Prostate gland (tissue), 2 donors: ENCODE data around the gene FIBIN. TPM values are rescaled to one million over a fixed set of nuclear protein-coding genes. Genes with fewer than 3 reads are reported as not detected.

ENCODE experiments used
- DNase-seq: peaks from one replicate; pipeline ENCODE4 v3.0.0-alpha.2; 2019; ENCODE audit warnings: low spot score
- H3K27ac ChIP-seq, 2 donors: fragments of 200-600 bp; sonication (generic); 2 replicates each; pipeline ENCODE4 v1.5.1; 2017 to 2019
- H3K27me3 ChIP-seq: fragments of 200-600 bp; sonication (generic); replicated peaks from 2 replicates; pipeline ENCODE4 v1.5.1; 2019; ENCODE audit not compliant: insufficient read depth
- H3K36me3 ChIP-seq, 2 donors: fragments of 200-600 bp; sonication (generic); 1 replicate in 1 of 2; 2 replicates in 1 of 2; pipeline versions ENCODE4 v1.5.1 to v1.8.1; 2017 to 2019
- H3K4me1 ChIP-seq: fragments of 200-600 bp; sonication (generic); replicated peaks from 2 replicates; pipeline ENCODE4 v1.5.1; 2019
- H3K4me3 ChIP-seq, 2 donors: fragments of 200-600 bp; sonication (generic); 2 replicates each; pipeline ENCODE4 v1.5.1; 2017 to 2019
- H3K9me3 ChIP-seq: fragments of 200-600 bp; sonication (generic); 2 replicates; pipeline ENCODE4 v1.5.1; 2017
- POLR2A ChIP-seq: fragments of 450-650 bp; IDR thresholded peaks from one replicate; pipeline ENCODE4 v1.6.1; 2016; ENCODE audit warnings: antibody characterized with exemption, mild to moderate bottlenecking
- POLR2AphosphoS5 ChIP-seq: sonication (generic); formaldehyde crosslinking; IDR thresholded peaks from one replicate; pipeline ENCODE4 v1.6.1; 2017; ENCODE audit warnings: antibody characterized with exemption
- WGBS: methylation state at CpG from one replicate; pipeline ENCODE4 v1.1.5; 2018; 5-methylcytosine and 5-hydroxymethylcytosine counted together
- intact Hi-C: fragments of 100-400 bp; cut with DNase I; formaldehyde crosslinking; loops from one replicate; pipeline ENCODE4 v1.14.2; 2022
- total RNA-seq, 2 donors: library from RNA; depleted of rRNA; stranded (reverse); fragments of >200 nt; gene quantifications; one replicate each; pipeline ENCODE4 v1.1.0, GENCODE V29; 2016
- TF ChIP-seq, protein P1 (sequence below), 4 experiments: fragments of 200-600 bp in 2 of 4; fragments of 450-650 bp in 2 of 4; sonication (generic) in 2 of 4; IDR thresholded peaks; 1 replicate in 3 of 4; 2 replicates in 1 of 4; pipeline ENCODE4 v1.5.1; 2016 to 2019; ENCODE audit warnings: antibody characterized with exemption in 4 of 4, mild to moderate bottlenecking in 2 of 4, moderate library complexity in 2 of 4

The FIBIN gene
- total RNA-seq, 2 donors from 2014 or later = 5.7 to 13.4 TPM

DNA sequence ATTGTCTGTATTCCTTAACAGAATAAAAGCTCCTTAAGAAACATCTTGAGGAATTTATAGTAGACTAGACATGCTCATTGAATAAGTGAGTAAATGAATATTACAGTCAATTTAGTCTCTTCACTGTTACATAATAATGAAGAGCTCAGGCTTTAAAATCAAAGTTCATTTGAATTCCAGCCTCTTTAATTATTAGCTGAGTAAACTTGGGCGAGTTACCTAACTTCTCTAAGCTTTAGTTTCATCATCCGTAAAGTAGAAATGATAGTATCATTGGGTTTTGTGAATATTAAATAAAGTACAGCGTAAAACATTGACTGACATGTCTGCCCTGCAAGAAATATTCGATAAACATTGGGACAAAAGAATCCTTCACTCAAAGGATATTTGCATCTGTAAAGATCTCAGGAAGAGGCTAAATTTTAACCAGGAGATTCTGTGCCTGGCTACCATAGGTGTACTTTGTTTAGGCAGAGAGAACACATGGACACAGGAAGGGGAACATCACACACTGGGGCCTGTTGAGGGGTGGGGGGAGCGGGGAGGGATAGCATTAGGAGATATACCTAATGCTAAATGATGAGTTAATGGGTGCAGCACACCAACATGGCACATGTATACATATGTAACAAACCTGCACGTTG lies 31.5 kb downstream of the FIBIN start:
- no peak overlapping the region for H3K27ac ChIP-seq
- no peak overlapping the region for H3K4me3 ChIP-seq
- no peaks in the 10 kb centered on the region for H3K4me1 ChIP-seq
- 74% methylated on average over 6 of the region's 6 CpGs for WGBS
- no peaks in the 10 kb centered on the region for H3K9me3 ChIP-seq
- intact Hi-C loops = no loop called here
- H3K27me3 ChIP-seq = no peaks in the 10 kb centered on the region
- H3K36me3 ChIP-seq = no peaks in the 10 kb centered on the region
- TF ChIP-seq POLR2A = no peak
- no peak for DNase-seq

DNA sequence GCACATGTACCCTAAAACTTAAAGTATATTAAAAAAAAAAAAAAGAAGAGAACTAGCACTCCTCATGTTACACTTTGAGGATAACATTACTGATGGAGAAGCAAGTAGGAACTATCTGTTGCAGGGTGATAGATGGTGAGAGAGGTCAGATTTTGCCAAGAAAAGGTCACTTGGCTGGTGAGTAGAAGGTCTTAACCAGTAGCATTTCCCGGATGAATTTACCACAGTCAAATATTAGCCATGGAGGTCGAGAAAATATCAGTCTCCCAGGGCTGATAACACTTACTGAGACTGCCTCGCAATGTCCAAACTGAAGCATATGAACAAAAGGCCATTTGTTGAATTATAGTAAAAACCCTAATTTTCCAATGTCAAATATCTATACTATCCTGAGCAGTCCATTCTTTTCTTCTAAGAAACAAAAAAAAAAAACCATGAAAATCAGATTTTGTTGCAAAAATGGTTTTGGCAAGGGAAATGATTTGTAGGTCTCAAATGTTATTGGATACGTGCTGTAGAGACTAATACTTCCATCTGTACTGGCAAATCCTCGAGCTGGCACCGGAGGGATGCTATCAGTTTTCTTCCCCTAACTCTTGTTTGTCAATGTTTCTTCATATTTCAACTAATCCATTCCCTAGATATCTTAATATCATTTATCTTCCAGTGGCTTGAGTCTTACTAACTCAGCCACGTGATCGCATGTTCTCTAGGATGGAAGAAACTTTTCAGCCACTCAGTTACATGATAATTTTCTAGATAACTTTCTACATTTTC lies 32.2 kb downstream of the FIBIN start:
- Histone ChIP-seq H3K9me3 (no peaks in the 10 kb centered on the region), H3K27me3 (no peaks in the 10 kb centered on the region), H3K4me3 (no peak overlapping the region), H3K4me1 (no peaks in the 10 kb centered on the region), H3K36me3 (no peaks in the 10 kb centered on the region), H3K27ac (no peak overlapping the region)
- 93% methylated on average over 8 of the region's 8 CpGs for WGBS
- intact Hi-C loops = no loop called here
- no peak for TF ChIP-seq POLR2A
- TF ChIP-seq, protein P1, sequence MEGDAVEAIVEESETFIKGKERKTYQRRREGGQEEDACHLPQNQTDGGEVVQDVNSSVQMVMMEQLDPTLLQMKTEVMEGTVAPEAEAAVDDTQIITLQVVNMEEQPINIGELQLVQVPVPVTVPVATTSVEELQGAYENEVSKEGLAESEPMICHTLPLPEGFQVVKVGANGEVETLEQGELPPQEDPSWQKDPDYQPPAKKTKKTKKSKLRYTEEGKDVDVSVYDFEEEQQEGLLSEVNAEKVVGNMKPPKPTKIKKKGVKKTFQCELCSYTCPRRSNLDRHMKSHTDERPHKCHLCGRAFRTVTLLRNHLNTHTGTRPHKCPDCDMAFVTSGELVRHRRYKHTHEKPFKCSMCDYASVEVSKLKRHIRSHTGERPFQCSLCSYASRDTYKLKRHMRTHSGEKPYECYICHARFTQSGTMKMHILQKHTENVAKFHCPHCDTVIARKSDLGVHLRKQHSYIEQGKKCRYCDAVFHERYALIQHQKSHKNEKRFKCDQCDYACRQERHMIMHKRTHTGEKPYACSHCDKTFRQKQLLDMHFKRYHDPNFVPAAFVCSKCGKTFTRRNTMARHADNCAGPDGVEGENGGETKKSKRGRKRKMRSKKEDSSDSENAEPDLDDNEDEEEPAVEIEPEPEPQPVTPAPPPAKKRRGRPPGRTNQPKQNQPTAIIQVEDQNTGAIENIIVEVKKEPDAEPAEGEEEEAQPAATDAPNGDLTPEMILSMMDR (IDR thresholded peaks at IDR 0.05) = no peak
- no peak for TF ChIP-seq POLR2AphosphoS5
- DNase-seq = no peak

DNA sequence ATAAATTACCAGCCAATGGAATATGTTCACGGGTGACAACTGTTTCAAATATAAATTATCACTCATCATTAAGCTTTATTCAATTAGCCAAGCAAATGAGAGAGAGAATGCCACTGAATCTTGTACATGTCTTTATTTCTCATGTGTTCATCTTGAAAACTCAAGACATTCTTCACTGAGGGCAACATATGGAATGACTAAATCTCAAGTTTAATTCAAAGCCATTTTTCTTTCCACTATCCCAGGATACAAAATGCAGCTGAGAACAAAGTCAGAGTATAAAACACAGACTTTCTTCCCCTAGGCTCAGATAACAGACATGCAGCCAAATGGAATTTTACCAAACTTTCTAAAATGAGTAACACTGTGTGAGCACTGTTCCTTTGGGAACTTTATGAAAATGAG lies 34.7 kb downstream of the FIBIN start:
- Histone ChIP-seq H3K9me3 (no peaks in the 10 kb centered on the region), H3K27ac (no peak overlapping the region), H3K4me3 (no peak overlapping the region), H3K36me3 (no peaks in the 10 kb centered on the region), H3K4me1 (no peaks in the 10 kb centered on the region), H3K27me3 (no peaks in the 10 kb centered on the region)
- DNase-seq = no peak
- TF ChIP-seq POLR2AphosphoS5 (no peak), POLR2A (no peak)
- TF ChIP-seq, protein P1 (IDR thresholded peaks at IDR 0.05) = no peak
- 39% methylated on average over 1 of the region's 1 CpG for WGBS
- intact Hi-C loops = no loop called here

DNA sequence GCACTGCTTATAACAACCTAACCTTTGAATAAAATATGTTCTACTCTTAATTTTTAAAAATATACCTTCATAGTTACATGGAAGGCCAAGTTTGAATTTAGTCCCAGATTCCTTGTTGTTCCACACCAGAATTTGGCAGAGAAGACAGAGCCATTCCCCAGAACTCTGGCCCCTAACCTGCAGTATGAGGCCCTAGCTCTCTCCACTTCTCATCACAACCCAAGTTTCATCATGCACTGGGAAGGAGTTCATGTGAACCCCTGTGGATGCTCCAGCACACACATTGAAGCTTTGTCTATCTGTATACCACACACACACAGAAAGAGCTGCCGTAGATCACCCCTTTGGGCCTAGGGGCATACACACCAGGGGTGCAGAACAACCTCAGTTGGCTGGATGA lies 36.1 kb downstream of the FIBIN start:
- DNase-seq = no peak
- Histone ChIP-seq H3K4me1 (no peaks in the 10 kb centered on the region), H3K27ac (no peak overlapping the region), H3K27me3 (no peaks in the 10 kb centered on the region), H3K4me3 (no peak overlapping the region), H3K9me3 (no peaks in the 10 kb centered on the region), H3K36me3 (no peaks in the 10 kb centered on the region)
- TF ChIP-seq, protein P1 (IDR thresholded peaks at IDR 0.05) = no peak
- TF ChIP-seq POLR2A (no peak), POLR2AphosphoS5 (no peak)
- WGBS = 94% methylated on average over 1 of the region's 1 CpG
- intact Hi-C loops = no loop called here

DNA sequence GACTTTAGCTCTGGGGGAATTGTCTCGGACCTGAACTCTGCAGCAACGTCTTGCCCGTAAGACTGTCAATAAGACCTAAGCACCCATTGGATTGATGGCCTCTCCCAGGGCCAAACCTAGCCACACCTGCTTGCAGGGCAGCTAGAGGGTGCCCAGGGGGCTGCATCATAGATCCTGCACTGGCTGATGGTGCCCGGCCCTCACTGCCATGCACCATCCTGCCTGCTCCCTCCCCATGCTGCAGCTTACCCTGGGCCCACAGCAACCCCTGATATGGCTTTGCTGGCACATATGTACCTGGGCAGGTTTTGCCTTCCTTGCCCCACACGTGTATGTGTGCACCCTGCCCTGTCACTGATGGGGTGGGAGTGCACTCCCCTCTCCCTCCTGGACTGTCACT lies 37.8 kb downstream of the FIBIN start:
- H3K4me3 ChIP-seq = no peak overlapping the region
- H3K27ac ChIP-seq = no peak overlapping the region
- no peaks in the 10 kb centered on the region for H3K36me3 ChIP-seq
- intact Hi-C loops = no loop called here
- 94% methylated on average over 5 of the region's 5 CpGs for WGBS
- no peak for DNase-seq
- no peaks in the 10 kb centered on the region for H3K4me1 ChIP-seq
- H3K27me3 ChIP-seq = no peaks in the 10 kb centered on the region
- H3K9me3 ChIP-seq = no peaks in the 10 kb centered on the region
- TF ChIP-seq, protein P1 (IDR thresholded peaks at IDR 0.05) = no peak
- TF ChIP-seq POLR2A = no peak
- TF ChIP-seq POLR2AphosphoS5 = no peak
